HL-60 (cell line): ENCODE measurements around the gene NELFE.

ENCODE experiments used
- CTCF ChIP-seq: IDR thresholded peaks from one replicate; pipeline ENCODE4 v1.5.1; 2011; ENCODE audit warnings: low read length, control low read depth, inconsistent platforms; ENCODE audit not compliant: insufficient read depth
- GABPA ChIP-seq: IDR thresholded peaks from 2 replicates; pipeline ENCODE4 v1.6.1; 2012; ENCODE audit warnings: low read depth
- POLR2AphosphoS5 ChIP-seq: IDR thresholded peaks from 2 replicates; pipeline ENCODE4 v1.6.1; 2012; ENCODE audit warnings: low read depth
- REST ChIP-seq: IDR thresholded peaks from 2 replicates; pipeline ENCODE4 v1.6.1; 2012; ENCODE audit warnings: low read depth; ENCODE audit not compliant: insufficient replicate concordance
- SPI1 ChIP-seq: IDR thresholded peaks from 2 replicates; pipeline ENCODE4 v1.6.1; 2012; ENCODE audit warnings: low read depth, mild to moderate bottlenecking, borderline replicate concordance

- TF ChIP-seq CTCF (no peak), POLR2AphosphoS5 (no peak), GABPA (no peak), REST (no peak), SPI1 (no peak)
These were observed 11.2 kb upstream of the NELFE start for GRCh38 chr6:31969712-31970603.
